Brain microvascular endothelial cell (primary cell): ENCODE measurements around the gene MITF.

ENCODE experiments used
- DNase-seq: peaks from one replicate; pipeline ENCODE4 v3.0.0-alpha.2; 2020
- H3K27ac ChIP-seq: fragments of 250-450 bp; sonication (Bioruptor Pico); 2 replicates; pipeline ENCODE4 v1.5.1; 2020; ENCODE audit warnings: mild to moderate bottlenecking, moderate library complexity
- H3K27me3 ChIP-seq: fragments of 250-450 bp; sonication (Bioruptor Pico); replicated peaks from 2 replicates; pipeline ENCODE4 v1.5.1; 2020; ENCODE audit warnings: mild to moderate bottlenecking
- H3K36me3 ChIP-seq: fragments of 250-450 bp; sonication (Bioruptor Pico); replicated peaks from 2 replicates; pipeline ENCODE4 v1.5.1; 2020; ENCODE audit warnings: mild to moderate bottlenecking
- H3K4me3 ChIP-seq: 2 replicates; pipeline ENCODE4 v1.5.1; 2011; ENCODE audit warnings: low read depth, mild to moderate bottlenecking, control low read depth, low read length, moderate library complexity
- in situ Hi-C: cut with HindIII; loops from 2 replicates; pipeline ENCODE4 v1.10.0; 2017; ENCODE audit warnings: low sequenced_read_pairs, low pct_ligation_motif_present
- TF ChIP-seq, protein P1 (sequence below): IDR thresholded peaks from 2 replicates; pipeline ENCODE4 v1.5.1; 2011; ENCODE audit warnings: low read depth, mild to moderate bottlenecking, moderate library complexity, low read length, control low read depth, inconsistent platforms; ENCODE audit errors: missing control alignments

Gene MITF

DNA sequence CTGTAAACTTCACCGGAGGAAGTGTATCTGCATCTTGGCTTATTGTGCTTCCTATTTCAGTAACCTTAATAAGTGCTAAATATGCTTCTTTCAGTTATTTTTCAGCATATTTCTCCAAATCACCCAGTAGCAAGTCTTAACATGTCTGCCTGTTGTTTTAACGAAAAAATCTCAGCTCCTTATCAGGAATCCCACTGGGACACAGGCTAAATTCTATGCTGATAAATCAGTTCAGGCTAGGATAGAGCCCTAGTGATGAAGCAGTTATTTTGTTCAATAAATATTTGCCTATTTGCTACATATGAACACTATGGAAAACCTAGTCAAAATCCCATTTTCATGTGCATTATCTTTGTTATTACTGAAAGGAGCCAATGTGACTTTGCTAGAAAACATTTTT lies 8.2 kb upstream of the MITF start:
- Histone ChIP-seq H3K27me3 (peaks cover 3% of the 10 kb centered on the region), H3K4me3 (no peak overlapping the region), H3K27ac (no peak overlapping the region), H3K36me3 (no peaks in the 10 kb centered on the region)
- DNase-seq: peak; percentile 42
- TF ChIP-seq, protein P1, sequence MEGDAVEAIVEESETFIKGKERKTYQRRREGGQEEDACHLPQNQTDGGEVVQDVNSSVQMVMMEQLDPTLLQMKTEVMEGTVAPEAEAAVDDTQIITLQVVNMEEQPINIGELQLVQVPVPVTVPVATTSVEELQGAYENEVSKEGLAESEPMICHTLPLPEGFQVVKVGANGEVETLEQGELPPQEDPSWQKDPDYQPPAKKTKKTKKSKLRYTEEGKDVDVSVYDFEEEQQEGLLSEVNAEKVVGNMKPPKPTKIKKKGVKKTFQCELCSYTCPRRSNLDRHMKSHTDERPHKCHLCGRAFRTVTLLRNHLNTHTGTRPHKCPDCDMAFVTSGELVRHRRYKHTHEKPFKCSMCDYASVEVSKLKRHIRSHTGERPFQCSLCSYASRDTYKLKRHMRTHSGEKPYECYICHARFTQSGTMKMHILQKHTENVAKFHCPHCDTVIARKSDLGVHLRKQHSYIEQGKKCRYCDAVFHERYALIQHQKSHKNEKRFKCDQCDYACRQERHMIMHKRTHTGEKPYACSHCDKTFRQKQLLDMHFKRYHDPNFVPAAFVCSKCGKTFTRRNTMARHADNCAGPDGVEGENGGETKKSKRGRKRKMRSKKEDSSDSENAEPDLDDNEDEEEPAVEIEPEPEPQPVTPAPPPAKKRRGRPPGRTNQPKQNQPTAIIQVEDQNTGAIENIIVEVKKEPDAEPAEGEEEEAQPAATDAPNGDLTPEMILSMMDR: no peak
- in situ Hi-C loops: no loop called here

DNA sequence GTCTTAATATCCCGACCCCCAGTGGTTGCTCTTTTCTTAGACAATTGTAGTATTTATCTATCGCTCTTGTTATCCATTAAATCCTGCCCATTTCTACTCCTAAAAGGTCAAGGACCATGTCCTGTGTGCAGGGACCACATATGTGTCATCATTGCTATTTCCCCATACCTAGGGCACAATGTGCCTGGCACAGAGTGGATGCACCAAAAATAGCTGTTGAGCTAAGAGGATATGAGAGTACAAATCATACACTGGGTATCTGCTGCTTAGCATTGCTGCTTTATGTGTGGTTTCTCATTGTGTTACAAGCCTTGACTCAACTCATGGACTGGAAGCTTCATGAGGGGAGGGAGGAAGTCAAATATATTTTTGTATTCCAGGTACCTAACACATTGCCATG lies 3.4 kb upstream of the MITF start:
- Histone ChIP-seq H3K36me3 (no peaks in the 10 kb centered on the region), H3K4me3 (no peak overlapping the region), H3K27me3 (peaks cover 3% of the 10 kb centered on the region), H3K27ac (no peak overlapping the region)
- in situ Hi-C loops: no loop called here
- no peak for DNase-seq
- TF ChIP-seq, protein P1: no peak

- in situ Hi-C loops: no loop called here
- DNase-seq: no peak
- peaks cover 3% of the 10 kb centered on the region for H3K27me3 ChIP-seq
- H3K27ac ChIP-seq: no peak overlapping the region
- H3K4me3 ChIP-seq: no peak overlapping the region
- H3K36me3 ChIP-seq: no peaks in the 10 kb centered on the region
- TF ChIP-seq, protein P1: no peak
Measured at GRCh38 chr3:69737392-69737791, 1.9 kb upstream of the MITF start.

DNA sequence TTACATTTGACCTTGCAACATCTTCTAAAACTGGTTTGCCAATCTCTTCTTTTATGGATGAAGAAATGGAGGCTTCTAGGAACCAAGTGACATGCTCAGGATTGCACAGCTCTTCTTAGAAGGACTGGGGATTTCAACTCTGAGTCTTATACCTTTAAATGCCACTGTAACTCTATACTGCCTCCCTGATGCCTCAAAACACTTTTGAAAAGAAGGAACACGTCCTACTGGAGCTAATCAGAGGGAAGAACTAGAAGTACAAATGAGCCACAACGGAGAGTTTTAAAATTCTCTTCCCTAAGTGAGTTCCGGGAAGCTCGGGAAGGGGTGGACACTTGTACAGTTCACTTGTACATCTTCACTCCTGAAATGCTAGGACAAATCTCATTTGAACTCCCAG lies 949 bp upstream of the MITF start:
- no peaks in the 10 kb centered on the region for H3K36me3 ChIP-seq
- DNase-seq: no peak
- no peak overlapping the region for H3K27ac ChIP-seq
- in situ Hi-C loops: no loop called here
- peaks cover 3% of the 10 kb centered on the region for H3K27me3 ChIP-seq
- H3K4me3 ChIP-seq: peak overlapping the region; percentile 85
- TF ChIP-seq, protein P1: no peak

DNA sequence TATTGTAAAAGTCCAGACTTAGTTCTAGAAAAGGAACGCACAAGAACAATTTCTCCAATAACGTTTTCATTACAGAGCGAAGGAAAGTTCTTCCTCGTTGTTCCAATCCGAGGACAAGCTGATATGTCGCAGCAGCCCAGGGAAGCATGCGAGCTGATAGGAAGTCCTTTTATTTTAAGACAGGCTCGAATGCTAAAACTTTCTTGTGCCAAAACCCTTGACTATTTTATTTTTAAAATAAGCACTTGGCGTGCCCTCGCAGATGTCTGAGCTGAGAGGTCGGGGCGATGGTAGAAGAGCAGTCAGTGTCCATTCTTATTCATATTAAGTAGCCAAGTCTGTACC lies 433 bp upstream of the MITF start:
- H3K27me3 ChIP-seq: peaks cover 3% of the 10 kb centered on the region
- H3K36me3 ChIP-seq: no peaks in the 10 kb centered on the region
- TF ChIP-seq, protein P1: no peak
- H3K27ac ChIP-seq: no peak overlapping the region
- DNase-seq: no peak
- peak overlapping the region; percentile 85 for H3K4me3 ChIP-seq
- in situ Hi-C loops: no loop called here
